ENCODE data around the gene ARG2. TPM values are rescaled to one million over a fixed set of nuclear protein-coding genes. Genes with fewer than 3 reads are reported as not detected.

ARG2 gene
- total RNA-seq, 1 experiment from 2014 or later = 17.6 TPM

DNA sequence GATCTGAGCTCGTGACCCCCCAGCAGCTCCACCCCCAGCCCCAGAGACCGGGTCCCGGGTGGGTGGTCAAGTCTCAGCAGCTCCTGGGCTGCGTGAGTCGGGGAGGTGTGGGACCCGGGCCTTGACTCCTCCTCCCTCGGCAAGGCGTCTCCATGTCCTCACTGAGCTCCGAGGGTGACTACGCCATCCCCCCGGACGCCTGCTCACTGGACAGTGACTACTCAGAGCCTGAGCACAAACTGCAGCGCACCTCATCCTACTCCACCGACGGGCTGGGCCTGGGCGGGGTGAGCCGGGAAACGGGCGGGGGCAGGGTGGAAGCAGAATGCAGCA lies 47.8 kb upstream of the ARG2 start:
- ChIA-PET POLR2A (interaction anchor here (1.4 to 1.7 kb wide), 2 partner anchors 45 to 145 kb away, joined by 6 to 10 read pairs; no protein-coding TSS in a partner anchor), CTCF (interaction anchor here (0.6 to 12.0 kb wide), 37 partner anchors 10 to 1759 kb away, joined by 3 to 221 read pairs (median 5); partner anchors contain the start of gene PIGH)
- DNase-seq (ENCODE audit: unreplicated experiment) = no peak
- intact Hi-C loops (cut with micrococcal nuclease) = loop anchor here (1.0 to 5.0 kb wide), 3 partner anchors 46 to 145 kb away; no protein-coding TSS in a partner anchor
- no peak overlapping the region for H3K27ac Mint-ChIP-seq (ENCODE audit: low read depth, unreplicated experiment)
- BruUV-seq (replicated peaks) = no TSS peak
- H3K36me3 Mint-ChIP-seq (ENCODE audit: insufficient read depth, unreplicated experiment) = no peaks in the 10 kb centered on the region
- no peaks in the 10 kb centered on the region for H3K27me3 Mint-ChIP-seq (ENCODE audit: insufficient read depth, unreplicated experiment)
- H3K4me1 Mint-ChIP-seq (ENCODE audit: insufficient read depth, unreplicated experiment) = peaks cover 12% of the 10 kb centered on the region
- no peaks in the 10 kb centered on the region for H3K9me3 Mint-ChIP-seq (ENCODE audit: unreplicated experiment)
- H3K4me3 Mint-ChIP-seq (ENCODE audit: unreplicated experiment) = no peak overlapping the region
- no peak for TF ChIP-seq CTCF (IDR thresholded peaks at IDR 0.05; ENCODE audit: unreplicated experiment)

DNA sequence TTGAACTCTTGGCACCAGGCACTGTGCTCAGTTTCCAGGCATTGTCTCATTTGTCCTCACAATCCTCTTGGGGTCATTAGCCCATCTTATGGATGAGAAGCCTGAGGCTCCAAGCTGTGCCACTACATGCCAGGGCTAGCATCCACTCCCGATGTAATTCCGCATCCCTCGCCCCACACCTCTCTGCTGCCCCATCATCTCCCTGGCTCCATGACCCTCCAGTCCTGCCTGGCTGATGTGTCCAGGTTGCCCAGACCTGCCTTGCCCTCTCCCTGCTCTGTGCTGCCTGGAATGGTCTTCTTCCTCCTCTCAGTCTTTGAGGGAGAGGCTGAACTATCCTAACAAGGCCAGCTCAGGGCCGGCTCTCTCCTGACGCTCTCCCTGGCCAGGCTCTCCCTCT lies 47.1 kb upstream of the ARG2 start:
- Mint-ChIP-seq H3K27me3 (ENCODE audit: insufficient read depth, unreplicated experiment) (no peaks in the 10 kb centered on the region), H3K36me3 (ENCODE audit: insufficient read depth, unreplicated experiment) (no peaks in the 10 kb centered on the region), H3K4me3 (ENCODE audit: unreplicated experiment) (no peak overlapping the region), H3K27ac (ENCODE audit: low read depth, unreplicated experiment) (peak overlapping the region; percentile 7), H3K4me1 (ENCODE audit: insufficient read depth, unreplicated experiment) (peaks cover 7% of the 10 kb centered on the region), H3K9me3 (ENCODE audit: unreplicated experiment) (no peaks in the 10 kb centered on the region)
- TF ChIP-seq CTCF (IDR thresholded peaks at IDR 0.05; ENCODE audit: unreplicated experiment) = no peak
- no peak for DNase-seq (ENCODE audit: unreplicated experiment)
- CTCF ChIA-PET = interaction anchor here (0.6 to 12.0 kb wide), 14 partner anchors 10 to 158 kb away, joined by 3 to 221 read pairs (median 8); no protein-coding TSS in a partner anchor
- BruUV-seq (replicated peaks) = no TSS peak
- POLR2A ChIA-PET = interaction anchor here (1.4 kb wide), 1 partner anchor 46 kb away, joined by 6 read pairs; no protein-coding TSS in a partner anchor
- intact Hi-C loops (cut with micrococcal nuclease) = loop anchor here (5.0 kb wide), 1 partner anchor 125 kb away; no protein-coding TSS in a partner anchor

GRCh38 chr14:67573228-67574010 lies 46.3 kb upstream of the ARG2 start:
- no peaks in the 10 kb centered on the region for H3K9me3 Mint-ChIP-seq (ENCODE audit: unreplicated experiment)
- ChIA-PET CTCF (interaction anchor here (0.7 to 12.0 kb wide), 5 partner anchors 18 to 145 kb away, joined by 3 to 221 read pairs (median 19); no protein-coding TSS in a partner anchor), POLR2A (interaction anchor here (1.4 kb wide), 1 partner anchor 46 kb away, joined by 6 read pairs; no protein-coding TSS in a partner anchor)
- intact Hi-C loops (cut with micrococcal nuclease) = loop anchor here (5.0 kb wide), 1 partner anchor 126 kb away; no protein-coding TSS in a partner anchor
- peaks cover 5% of the 10 kb centered on the region for H3K4me1 Mint-ChIP-seq (ENCODE audit: insufficient read depth, unreplicated experiment)
- peak overlapping the region; percentile 7 for H3K27ac Mint-ChIP-seq (ENCODE audit: low read depth, unreplicated experiment)
- no TSS peak for BruUV-seq (replicated peaks)
- no peaks in the 10 kb centered on the region for H3K27me3 Mint-ChIP-seq (ENCODE audit: insufficient read depth, unreplicated experiment)
- no peak for TF ChIP-seq CTCF (IDR thresholded peaks at IDR 0.05; ENCODE audit: unreplicated experiment)
- DNase-seq (ENCODE audit: unreplicated experiment) = no peak
- no peak overlapping the region for H3K4me3 Mint-ChIP-seq (ENCODE audit: unreplicated experiment)
- H3K36me3 Mint-ChIP-seq (ENCODE audit: insufficient read depth, unreplicated experiment) = no peaks in the 10 kb centered on the region

GRCh38 chr14:67574156-67574555 lies 45.6 kb upstream of the ARG2 start:
- POLR2A ChIA-PET = no interaction called here
- Mint-ChIP-seq H3K9me3 (ENCODE audit: unreplicated experiment) (no peaks in the 10 kb centered on the region), H3K4me1 (ENCODE audit: insufficient read depth, unreplicated experiment) (peaks cover 5% of the 10 kb centered on the region), H3K27ac (ENCODE audit: low read depth, unreplicated experiment) (no peak overlapping the region), H3K27me3 (ENCODE audit: insufficient read depth, unreplicated experiment) (no peaks in the 10 kb centered on the region), H3K4me3 (ENCODE audit: unreplicated experiment) (no peak overlapping the region), H3K36me3 (ENCODE audit: insufficient read depth, unreplicated experiment) (no peaks in the 10 kb centered on the region)
- BruUV-seq (replicated peaks) = no TSS peak
- intact Hi-C loops (cut with micrococcal nuclease) = loop anchor here (5.0 kb wide), 1 partner anchor 127 kb away; no protein-coding TSS in a partner anchor
- CTCF ChIA-PET = interaction anchor here (0.7 to 12.0 kb wide), 5 partner anchors 46 to 146 kb away, joined by 3 to 221 read pairs (median 6); no protein-coding TSS in a partner anchor
- no peak for DNase-seq (ENCODE audit: unreplicated experiment)
- TF ChIP-seq CTCF (IDR thresholded peaks at IDR 0.05; ENCODE audit: unreplicated experiment) = no peak

All from MCF 10A (cell line).